ENCODE results near the gene KCNH6.

DNA sequence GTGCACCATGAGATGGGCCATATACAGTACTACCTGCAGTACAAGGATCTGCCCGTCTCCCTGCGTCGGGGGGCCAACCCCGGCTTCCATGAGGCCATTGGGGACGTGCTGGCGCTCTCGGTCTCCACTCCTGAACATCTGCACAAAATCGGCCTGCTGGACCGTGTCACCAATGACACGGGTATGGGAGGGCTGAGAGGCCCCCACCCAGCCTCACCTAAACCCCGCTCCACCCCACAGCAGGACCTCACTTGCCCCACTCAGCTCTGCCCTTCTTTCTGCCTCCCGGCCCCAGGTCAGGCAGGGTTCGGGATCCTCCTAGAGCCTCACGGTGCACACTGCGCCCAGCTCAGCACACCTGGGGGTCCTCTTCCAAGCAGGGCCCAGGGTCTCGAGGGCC, 40.6 kb upstream of the KCNH6 start:
- no peak for TF ChIP-seq EP300 (IDR thresholded peaks at IDR 0.05)
- TF ChIP-seq, protein P1, sequence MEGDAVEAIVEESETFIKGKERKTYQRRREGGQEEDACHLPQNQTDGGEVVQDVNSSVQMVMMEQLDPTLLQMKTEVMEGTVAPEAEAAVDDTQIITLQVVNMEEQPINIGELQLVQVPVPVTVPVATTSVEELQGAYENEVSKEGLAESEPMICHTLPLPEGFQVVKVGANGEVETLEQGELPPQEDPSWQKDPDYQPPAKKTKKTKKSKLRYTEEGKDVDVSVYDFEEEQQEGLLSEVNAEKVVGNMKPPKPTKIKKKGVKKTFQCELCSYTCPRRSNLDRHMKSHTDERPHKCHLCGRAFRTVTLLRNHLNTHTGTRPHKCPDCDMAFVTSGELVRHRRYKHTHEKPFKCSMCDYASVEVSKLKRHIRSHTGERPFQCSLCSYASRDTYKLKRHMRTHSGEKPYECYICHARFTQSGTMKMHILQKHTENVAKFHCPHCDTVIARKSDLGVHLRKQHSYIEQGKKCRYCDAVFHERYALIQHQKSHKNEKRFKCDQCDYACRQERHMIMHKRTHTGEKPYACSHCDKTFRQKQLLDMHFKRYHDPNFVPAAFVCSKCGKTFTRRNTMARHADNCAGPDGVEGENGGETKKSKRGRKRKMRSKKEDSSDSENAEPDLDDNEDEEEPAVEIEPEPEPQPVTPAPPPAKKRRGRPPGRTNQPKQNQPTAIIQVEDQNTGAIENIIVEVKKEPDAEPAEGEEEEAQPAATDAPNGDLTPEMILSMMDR (IDR thresholded peaks at IDR 0.05): no peak
